IPS-NIHi11 (cell line): ENCODE results near the gene GINS2.

Experiments used
- DNase-seq: peaks from one replicate; pipeline ENCODE4 v3.0.0; 2012; ENCODE audit warnings: mixed read lengths, low spot score

Gene GINS2

GRCh38 chr16:85654251-85655095, 34.3 kb downstream of the GINS2 start:
- DNase-seq, result no peak

DNA sequence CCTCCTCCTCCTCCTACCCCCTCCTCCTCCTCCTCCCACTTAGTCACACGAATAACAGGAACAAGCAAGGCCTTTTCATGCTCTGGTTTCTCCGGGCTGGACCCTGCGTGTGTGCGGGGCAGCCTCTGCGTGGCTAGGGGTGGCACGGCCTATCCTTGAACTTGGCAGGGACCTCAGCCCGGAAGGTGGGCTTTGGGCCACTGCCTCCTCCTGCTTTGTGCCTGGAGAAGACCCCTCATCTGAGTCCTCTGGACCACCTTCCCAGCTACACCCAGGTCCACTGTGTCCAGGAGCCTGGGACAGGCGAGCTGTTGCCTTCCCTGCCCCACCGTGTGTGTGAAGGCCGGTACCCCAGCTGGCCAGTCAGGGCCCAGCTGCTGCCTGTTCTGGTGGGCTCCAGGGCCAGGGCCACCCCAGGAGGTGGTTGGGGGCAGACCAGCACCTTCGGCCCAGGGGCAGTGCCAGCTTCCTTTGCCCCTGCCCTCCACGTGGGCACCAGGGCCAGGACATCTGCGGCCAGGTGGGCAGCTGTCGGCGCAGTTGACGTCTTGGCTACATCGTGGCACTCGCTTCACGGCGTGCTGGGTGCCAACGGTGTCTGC, 35.4 kb downstream of the GINS2 start:
- no peak for DNase-seq

GRCh38 chr16:85652431-85653221, 36.1 kb downstream of the GINS2 start:
- DNase-seq, result no peak

GRCh38 chr16:85651629-85652430, 36.9 kb downstream of the GINS2 start:
- DNase-seq, result no peak

DNA sequence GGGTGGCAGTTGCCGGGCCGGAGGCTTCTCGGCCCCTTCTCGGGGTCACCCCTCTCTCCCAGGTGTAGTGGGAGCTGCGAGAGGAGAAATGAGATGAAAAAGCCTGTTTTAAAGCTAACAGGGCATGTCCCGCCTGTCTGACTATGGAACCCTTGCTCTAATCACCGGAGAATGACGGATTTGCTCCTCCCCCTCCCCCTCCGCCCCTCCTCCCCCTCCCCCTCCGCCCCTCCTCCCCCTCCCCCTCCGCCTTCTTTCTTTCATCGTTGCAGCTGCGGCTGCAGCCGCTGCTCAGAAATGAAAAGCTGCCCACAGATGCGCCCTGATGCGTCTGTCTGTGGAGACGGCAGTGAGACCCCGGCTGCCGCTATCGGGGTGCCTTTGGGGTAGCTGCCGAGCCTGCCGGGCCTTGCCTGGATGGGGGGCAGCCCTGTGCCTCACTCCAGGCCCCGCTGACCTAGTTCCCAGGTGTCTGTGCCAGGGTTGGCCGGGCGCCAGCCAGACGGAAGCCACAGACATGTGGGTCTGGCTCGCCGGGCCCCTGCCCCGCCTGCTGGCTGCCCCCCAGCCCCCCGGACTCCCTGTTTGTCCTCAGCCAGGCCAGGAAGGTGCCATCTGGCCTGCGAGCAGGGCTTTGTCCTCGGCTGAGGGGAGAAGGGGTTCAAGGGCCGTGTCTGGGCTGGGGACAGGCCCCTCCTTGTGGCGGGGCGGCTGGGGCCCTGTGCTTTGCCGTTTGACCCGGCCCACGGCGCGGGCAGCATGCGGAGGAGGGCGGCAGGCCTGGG, 37.7 kb downstream of the GINS2 start:
- no peak for DNase-seq

DNA sequence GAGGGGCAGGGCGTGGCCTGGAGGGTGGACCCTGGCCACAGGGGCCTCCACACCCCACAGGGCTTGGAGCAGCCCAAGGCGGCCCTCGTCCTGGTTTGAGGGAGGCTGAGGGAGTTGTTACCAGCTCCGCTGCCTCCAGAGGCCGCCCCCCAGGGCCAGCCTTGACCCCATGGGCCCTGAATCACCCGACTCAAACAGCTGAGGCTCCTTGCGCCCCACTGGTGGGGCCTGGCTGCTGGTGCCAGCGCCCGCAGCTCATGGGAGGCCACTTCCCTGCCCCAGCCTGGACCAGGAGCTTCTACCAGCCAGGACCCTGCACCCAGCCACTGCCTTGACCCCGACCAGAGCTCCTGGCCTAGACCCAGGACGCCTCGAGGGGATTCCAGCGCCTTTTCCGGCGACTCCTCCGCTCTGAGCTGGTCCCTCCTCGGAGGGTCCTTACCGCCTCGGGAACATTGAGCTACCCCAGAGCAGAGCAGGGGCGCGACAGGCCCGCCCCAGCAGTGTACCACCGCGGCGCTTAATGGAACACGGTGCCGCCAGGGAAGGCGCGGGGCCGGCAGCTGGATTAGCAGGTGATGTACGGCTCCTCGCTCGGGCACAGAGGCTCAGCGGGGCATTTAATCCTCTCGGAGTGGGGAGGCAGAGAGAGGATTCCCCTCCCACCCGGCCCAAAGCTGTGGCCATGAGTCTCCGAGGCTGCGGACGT, 38.5 kb downstream of the GINS2 start:
- DNase-seq, result no peak

DNA sequence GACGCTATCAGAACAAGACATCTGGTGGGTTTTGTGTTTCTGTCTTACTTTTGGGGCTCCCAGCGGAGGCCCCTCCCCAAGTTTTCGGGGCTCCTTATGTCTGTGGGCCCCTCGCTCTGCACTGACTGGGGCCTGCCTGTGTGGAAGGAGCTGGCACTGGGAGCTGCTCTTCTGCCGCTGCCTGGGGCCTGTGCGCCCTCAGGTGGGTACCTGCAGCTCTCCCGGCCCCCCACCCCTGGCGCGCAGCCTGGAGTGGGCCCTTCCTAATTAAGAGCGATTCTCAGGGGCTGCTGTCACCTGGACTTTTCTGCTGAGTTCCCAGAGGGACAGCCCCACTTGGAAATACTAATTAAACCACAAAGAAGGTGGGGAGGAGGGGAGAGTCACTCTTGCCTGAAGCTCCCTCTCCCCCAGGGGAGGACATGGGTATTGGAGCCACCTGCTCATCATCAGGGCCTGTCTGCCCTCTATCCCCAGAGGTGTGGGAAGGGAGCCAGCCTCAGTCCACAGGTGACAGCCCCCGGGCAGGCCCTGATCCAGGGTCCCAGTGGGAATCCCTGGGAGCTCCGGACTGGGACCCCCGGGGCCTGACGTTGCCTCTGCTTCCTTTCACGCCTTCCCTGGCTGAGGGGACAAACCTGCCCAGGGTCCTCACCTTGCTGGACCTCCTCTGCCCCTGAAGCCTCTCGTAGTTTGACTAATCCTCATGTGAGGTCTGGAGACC, 39.2 kb downstream of the GINS2 start:
- DNase-seq, result no peak

- no peak for DNase-seq
Measured at GRCh38 chr16:85648805-85649204, 39.9 kb downstream of the GINS2 start.

- DNase-seq, result no peak
Measured at GRCh38 chr16:85648070-85648714, 40.6 kb downstream of the GINS2 start.

- DNase-seq, result no peak
Measured at GRCh38 chr16:85646976-85647375, 41.8 kb downstream of the GINS2 start.

GRCh38 chr16:85646358-85646907, 42.3 kb downstream of the GINS2 start:
- DNase-seq, result no peak

DNA sequence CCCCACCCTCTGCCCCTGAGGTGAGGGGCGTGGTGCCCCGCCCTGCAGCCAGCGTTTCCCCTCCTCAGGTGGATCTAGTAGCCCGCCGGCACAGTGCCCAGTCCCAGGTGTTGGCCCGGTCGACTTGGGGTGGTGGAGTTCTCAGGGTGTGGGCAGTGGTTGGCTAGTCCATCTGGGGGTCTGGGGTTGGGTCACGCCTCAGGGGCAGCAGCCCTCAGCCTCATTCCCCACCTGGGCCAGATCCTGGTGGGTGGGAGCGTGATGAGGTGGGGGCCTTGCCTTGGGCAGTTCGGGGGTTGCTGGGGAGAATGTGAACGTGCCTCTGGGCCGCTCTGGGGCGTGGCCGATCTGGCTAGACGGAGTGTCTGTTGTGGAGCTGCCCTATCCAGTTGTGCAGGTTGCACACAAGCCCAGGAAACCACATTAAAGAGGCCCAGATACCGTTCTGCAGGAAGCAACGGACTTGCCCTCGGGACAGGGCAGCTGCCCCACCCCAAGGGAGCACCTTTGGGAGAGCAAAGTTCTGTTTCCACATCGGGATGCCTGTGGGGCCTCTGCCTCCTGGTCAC, 43.6 kb downstream of the GINS2 start:
- no peak for DNase-seq

DNA sequence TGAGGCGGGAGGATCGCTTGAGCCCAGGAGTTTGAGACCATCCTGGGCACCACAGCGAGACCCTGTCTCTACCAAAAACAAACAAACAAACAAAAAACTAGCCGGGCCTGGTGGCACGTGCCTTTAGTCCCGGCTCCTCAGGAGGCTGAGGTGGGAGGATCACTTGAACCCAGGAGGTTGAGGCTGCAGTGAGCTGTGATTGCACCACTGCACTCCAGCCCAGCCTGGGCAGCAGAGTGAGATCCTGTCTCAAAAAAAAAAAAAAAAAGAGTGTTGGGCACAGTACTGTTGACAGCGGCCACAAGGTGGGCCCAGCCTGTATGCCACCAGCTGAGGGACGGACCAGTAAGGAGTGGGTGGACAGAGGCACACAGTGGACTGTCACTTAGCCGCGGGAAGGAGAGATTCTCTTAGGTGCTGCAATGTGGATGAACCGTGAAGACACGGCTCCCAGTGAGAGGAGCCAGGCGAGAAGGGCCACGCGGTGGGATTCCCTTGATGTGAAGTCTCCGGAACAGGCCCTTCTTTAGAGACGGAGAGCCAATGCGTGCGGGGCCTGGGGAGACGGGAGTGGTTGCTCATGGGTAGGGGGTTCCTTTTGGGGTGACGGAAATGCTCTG, 44.6 kb downstream of the GINS2 start:
- no peak for DNase-seq

DNA sequence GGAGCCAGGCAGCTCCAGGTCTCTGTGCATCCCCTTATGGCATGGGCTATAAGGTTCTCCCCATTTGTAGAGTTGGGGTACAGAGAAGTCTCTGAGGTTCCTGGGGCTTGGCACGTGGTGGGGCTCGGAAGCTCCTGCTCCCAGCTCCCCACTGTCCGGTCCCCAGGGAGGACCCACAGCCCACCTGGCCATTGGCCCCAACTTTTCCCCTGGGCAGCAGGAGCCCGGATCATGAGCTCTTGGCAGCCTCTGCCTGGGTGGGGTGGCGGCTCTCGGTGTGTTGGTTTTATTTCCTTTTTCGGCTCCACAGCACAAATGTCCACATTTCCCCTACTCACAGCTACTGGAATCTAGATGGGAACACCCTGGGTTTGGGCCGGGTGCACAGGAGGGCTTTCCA, 45.1 kb downstream of the GINS2 start:
- no peak for DNase-seq

DNA sequence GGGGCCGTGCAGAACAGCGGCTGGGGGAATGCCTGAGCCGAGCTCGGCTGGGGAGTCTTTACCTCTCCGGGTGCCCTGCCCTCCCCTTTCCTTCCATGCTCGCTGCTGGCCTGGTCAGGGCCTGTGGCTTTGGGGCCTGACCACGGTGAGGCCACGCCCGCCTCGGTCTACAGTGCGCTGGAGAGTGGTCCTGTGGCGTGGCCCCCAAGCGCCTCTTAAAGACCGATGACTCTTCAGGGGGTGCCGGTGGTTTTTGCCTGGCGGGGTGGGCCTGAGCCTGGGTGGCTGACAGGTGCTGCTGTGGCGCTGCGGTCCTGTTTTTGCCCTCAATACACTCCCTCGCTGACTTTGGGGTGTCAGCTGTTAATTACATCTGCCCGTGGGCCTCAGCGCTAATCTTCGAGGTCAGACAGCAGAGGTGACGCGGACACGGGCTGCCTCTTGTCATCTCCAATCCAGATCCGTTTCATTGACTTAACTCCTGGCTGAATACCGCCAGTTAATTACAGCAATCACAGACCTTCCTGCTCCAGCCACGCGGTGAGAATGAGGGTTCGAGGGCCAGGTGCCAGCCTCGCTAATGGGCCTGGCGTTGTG, 45.9 kb downstream of the GINS2 start:
- DNase-seq, result no peak

DNA sequence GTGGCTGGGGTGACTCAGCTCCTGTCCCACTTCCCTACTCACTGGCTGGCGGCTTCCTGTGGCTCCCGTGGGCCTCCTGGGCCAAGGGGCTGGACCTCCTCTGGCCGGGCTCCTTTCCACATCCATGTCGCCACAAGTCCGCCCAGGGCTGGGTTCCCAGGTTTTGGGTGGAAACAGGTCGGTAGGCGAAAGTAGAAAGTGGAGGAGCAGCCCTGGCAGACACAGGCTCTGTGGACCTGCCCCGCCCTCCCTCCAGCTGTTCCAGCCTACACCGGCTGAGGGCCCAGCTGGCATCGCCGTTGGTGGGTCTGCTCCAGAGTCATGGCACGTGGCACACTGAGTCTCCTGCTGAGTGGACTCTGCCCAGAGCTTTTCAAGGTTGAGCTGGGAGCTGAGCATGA, 47.0 kb downstream of the GINS2 start:
- no peak for DNase-seq

DNA sequence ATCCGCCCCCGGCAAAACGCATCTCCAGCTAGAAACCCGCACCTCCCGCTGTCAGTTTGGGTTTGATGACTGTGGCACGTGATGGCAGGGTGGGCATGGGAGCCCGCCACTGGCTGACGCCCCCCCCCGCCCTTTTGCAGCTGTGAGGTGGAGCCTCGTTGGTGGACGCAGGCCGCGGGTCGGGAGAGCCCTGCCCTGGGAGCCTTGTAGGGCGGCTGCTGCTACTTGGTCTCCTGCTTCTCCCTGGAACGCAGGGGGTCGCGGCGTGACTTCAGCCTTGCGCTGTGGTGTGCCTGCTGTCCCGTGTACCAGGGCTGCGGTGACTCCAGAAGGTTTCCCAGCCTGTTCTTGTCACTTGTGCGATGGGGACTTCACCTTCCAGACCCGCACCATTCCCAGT, 47.4 kb downstream of the GINS2 start:
- DNase-seq, result no peak

GRCh38 chr16:85640585-85640984, 48.2 kb downstream of the GINS2 start:
- no peak for DNase-seq
